Mesendoderm (in vitro differentiated cells): Measurements from ENCODE around the gene TSPAN14.
A peak's percentile ranks its signal among the peaks of the same experiment; 100 is the strongest.

ENCODE experiments used
- DNase-seq: peaks from one replicate; pipeline ENCODE4 v3.0.0; 2013
- H2AK5ac ChIP-seq: 2 replicates; pipeline ENCODE4 v1.6.1; 2013; ENCODE audit warnings: low read length, inconsistent platforms
- H2BK120ac ChIP-seq: 2 replicates; pipeline ENCODE4 v1.6.1; 2013; ENCODE audit warnings: low read depth, mild to moderate bottlenecking, low read length, moderate library complexity, mixed read lengths
- H2BK15ac ChIP-seq: replicated peaks from 2 replicates; pipeline ENCODE4 v1.6.1; 2013; ENCODE audit warnings: low read depth, mild to moderate bottlenecking, moderate library complexity
- H2BK5ac ChIP-seq: 2 replicates; pipeline ENCODE4 v1.6.1; 2013; ENCODE audit warnings: low read length, inconsistent platforms
- H3K18ac ChIP-seq: 2 replicates; pipeline ENCODE4 v1.6.1; 2013; ENCODE audit warnings: mild to moderate bottlenecking, low read length, mixed read lengths
- H3K23ac ChIP-seq: one replicate; pipeline ENCODE4 v1.6.1; 2013; ENCODE audit warnings: low read length
- H3K27ac ChIP-seq: 2 replicates; pipeline ENCODE4 v1.5.1; 2013; ENCODE audit warnings: low read depth, mild to moderate bottlenecking, inconsistent platforms, low read length, moderate library complexity
- H3K27me3 ChIP-seq: 2 replicates; pipeline ENCODE4 v1.6.1; 2013; ENCODE audit warnings: low read length, control low read depth, mild to moderate bottlenecking, inconsistent platforms; ENCODE audit not compliant: insufficient read depth, poor library complexity
- H3K36me3 ChIP-seq: 2 replicates; pipeline ENCODE4 v1.6.1; 2013; ENCODE audit warnings: low read length, inconsistent platforms; ENCODE audit not compliant: control insufficient read depth, insufficient read depth
- H3K4ac ChIP-seq: one replicate; pipeline ENCODE4 v1.6.1; 2013; ENCODE audit warnings: low read depth, mild to moderate bottlenecking, low read length, moderate library complexity
- H3K4me1 ChIP-seq: 2 replicates; pipeline ENCODE4 v1.6.1; 2013; ENCODE audit warnings: low read depth, low read length, inconsistent platforms; ENCODE audit not compliant: control insufficient read depth
- H3K4me2 ChIP-seq: 2 replicates; pipeline ENCODE4 v1.6.1; 2013; ENCODE audit warnings: low read length
- H3K4me3 ChIP-seq: 2 replicates; pipeline ENCODE4 v1.5.1; 2013; ENCODE audit warnings: mild to moderate bottlenecking, low read length
- H3K56ac ChIP-seq: one replicate; pipeline ENCODE4 v1.6.1; 2013; ENCODE audit warnings: low read length
- H3K79me1 ChIP-seq: 2 replicates; pipeline ENCODE4 v1.6.1; 2013; ENCODE audit warnings: low read length, inconsistent platforms
- H3K79me2 ChIP-seq: 2 replicates; pipeline ENCODE4 v1.6.1; 2013; ENCODE audit warnings: mild to moderate bottlenecking, low read length; ENCODE audit not compliant: control insufficient read depth, insufficient read depth
- H3K9ac ChIP-seq: 2 replicates; pipeline ENCODE4 v1.6.1; 2013; ENCODE audit warnings: low read length, inconsistent platforms
- H4K5ac ChIP-seq: one replicate; pipeline ENCODE4 v1.6.1; 2013; ENCODE audit warnings: low read length
- H4K8ac ChIP-seq: one replicate; pipeline ENCODE4 v1.6.1; 2013; ENCODE audit warnings: low read depth, mild to moderate bottlenecking, control low read depth, low read length, moderate library complexity
- WGBS: extraction: QIAGEN DNeasy Blood & Tissue Kit; methylation state at CpG from one replicate; pipeline ENCODE4 v1.1.7; 2013; ENCODE audit warnings: low lambda C conversion rate, missing lambda C conversion rate; ENCODE audit not compliant: insufficient coverage; ENCODE audit errors: extremely low coverage; 5-methylcytosine and 5-hydroxymethylcytosine counted together

The TSPAN14 gene

GRCh38 chr10:80453056-80453841 lies 861 bp upstream of the TSPAN14 start:
- Histone ChIP-seq H3K18ac (peak overlapping the region; percentile 83), H3K56ac (peak overlapping the region; percentile 98), H3K23ac (peak overlapping the region; percentile 32), H2BK15ac (no peak overlapping the region), H2BK120ac (no peak overlapping the region), H2AK5ac (no peak overlapping the region), H3K4ac (peak overlapping the region; percentile 27), H3K4me3 (peak overlapping the region; percentile 61), H3K36me3 (no peaks in the 10 kb centered on the region), H3K79me1 (peaks cover 10% of the 10 kb centered on the region), H3K9ac (peak overlapping the region; percentile 91), H3K4me1 (peaks cover 11% of the 10 kb centered on the region), H3K4me2 (peak overlapping the region; percentile 88), H3K27ac (peak overlapping the region; percentile 89), H4K8ac (no peak overlapping the region), H3K27me3 (no peaks in the 10 kb centered on the region), H3K79me2 (peaks cover 35% of the 10 kb centered on the region), H2BK5ac (peak overlapping the region; percentile 74), H4K5ac (no peak overlapping the region)
- WGBS: no CpG with 5 or more reads among the region's 23 CpGs
- DNase-seq: no peak

GRCh38 chr10:80454513-80455460 lies 677 bp downstream of the TSPAN14 start:
- WGBS: no CpG with 5 or more reads among the region's 81 CpGs

GRCh38 chr10:80455461-80456349 lies 1.6 kb downstream of the TSPAN14 start:
- Histone ChIP-seq H3K4me2 (peak overlapping the region; percentile 85), H2BK15ac (no peak overlapping the region), H3K79me2 (peaks cover 59% of the 10 kb centered on the region), H2BK120ac (no peak overlapping the region), H3K4ac (no peak overlapping the region), H2AK5ac (no peak overlapping the region), H3K79me1 (peaks cover 18% of the 10 kb centered on the region), H4K8ac (no peak overlapping the region), H4K5ac (no peak overlapping the region), H3K4me1 (peaks cover 25% of the 10 kb centered on the region), H3K23ac (peak overlapping the region; percentile 38), H3K27me3 (no peaks in the 10 kb centered on the region), H3K9ac (peak overlapping the region; percentile 96), H3K4me3 (peak overlapping the region; percentile 91), H3K18ac (peak overlapping the region; percentile 99), H2BK5ac (no peak overlapping the region), H3K27ac (no peak overlapping the region), H3K36me3 (no peaks in the 10 kb centered on the region), H3K56ac (peak overlapping the region; percentile 94)
- DNase-seq: no peak
- no CpG with 5 or more reads among the region's 13 CpGs for WGBS

More at GRCh38 chr10:80454513-80455460, 677 bp downstream of the TSPAN14 start:
- Histone ChIP-seq H3K4me1 (peaks cover 18% of the 10 kb centered on the region), H3K27me3 (no peaks in the 10 kb centered on the region), H3K23ac (peak overlapping the region; percentile 91), H3K4ac (peak overlapping the region; percentile 99), H3K56ac (peak overlapping the region; percentile 94), H3K4me2 (peak overlapping the region; percentile 85), H3K79me2 (peaks cover 50% of the 10 kb centered on the region), H2BK5ac (peak overlapping the region; percentile 54), H2BK15ac (no peak overlapping the region), H3K18ac (peak overlapping the region; percentile 99), H4K8ac (no peak overlapping the region), H4K5ac (no peak overlapping the region), H3K4me3 (peak overlapping the region; percentile 91), H3K36me3 (no peaks in the 10 kb centered on the region), H2AK5ac (no peak overlapping the region), H3K9ac (peak overlapping the region; percentile 96), H3K27ac (peak overlapping the region; percentile 93), H3K79me1 (peaks cover 14% of the 10 kb centered on the region), H2BK120ac (peak overlapping the region; percentile 67)
- DNase-seq: peak; percentile 52

GRCh38 chr10:80457554-80458262 lies 3.6 kb downstream of the TSPAN14 start:
- Histone ChIP-seq H3K4me1 (peaks cover 36% of the 10 kb centered on the region), H2BK5ac (no peak overlapping the region), H3K27me3 (no peaks in the 10 kb centered on the region), H2AK5ac (no peak overlapping the region), H3K36me3 (no peaks in the 10 kb centered on the region), H3K4ac (no peak overlapping the region), H4K5ac (no peak overlapping the region), H3K18ac (no peak overlapping the region), H3K56ac (peak overlapping the region; percentile 12), H4K8ac (no peak overlapping the region), H3K4me2 (no peak overlapping the region), H3K79me2 (peaks cover 79% of the 10 kb centered on the region), H3K23ac (no peak overlapping the region), H2BK15ac (no peak overlapping the region), H2BK120ac (no peak overlapping the region), H3K79me1 (peaks cover 28% of the 10 kb centered on the region), H3K4me3 (no peak overlapping the region), H3K27ac (no peak overlapping the region), H3K9ac (peak overlapping the region; percentile 6)
- no CpG with 5 or more reads among the region's 8 CpGs for WGBS
- peak; percentile 80 for DNase-seq

- Histone ChIP-seq H3K4me3 (no peak overlapping the region), H3K56ac (peak overlapping the region; percentile 12), H4K5ac (no peak overlapping the region), H3K23ac (no peak overlapping the region), H3K9ac (peak overlapping the region; percentile 6), H3K27me3 (no peaks in the 10 kb centered on the region), H2BK15ac (no peak overlapping the region), H3K4me2 (no peak overlapping the region), H4K8ac (no peak overlapping the region), H2BK5ac (no peak overlapping the region), H3K4ac (no peak overlapping the region), H3K4me1 (peaks cover 35% of the 10 kb centered on the region), H2AK5ac (no peak overlapping the region), H3K27ac (no peak overlapping the region), H3K18ac (no peak overlapping the region), H3K36me3 (no peaks in the 10 kb centered on the region), H3K79me2 (peaks cover 84% of the 10 kb centered on the region), H3K79me1 (peaks cover 29% of the 10 kb centered on the region), H2BK120ac (no peak overlapping the region)
- WGBS: no CpG with 5 or more reads among the region's 4 CpGs
- DNase-seq: no peak
Observed at GRCh38 chr10:80458263-80458625, 4.1 kb downstream of the TSPAN14 start.
